GM18861 (cell line): ENCODE data around the gene MCAT.

ENCODE experiments used
- ATAC-seq: cut with Tn5 transposase; IDR thresholded peaks from one replicate; pipeline ENCODE4 v1.9.1; 2021; ENCODE audit not compliant: unreplicated experiment

MCAT gene

GRCh38 chr22:43173566-43173965 lies 30.4 kb upstream of the MCAT start:
- ATAC-seq = no peak

GRCh38 chr22:43172191-43172590 lies 29.0 kb upstream of the MCAT start:
- no peak for ATAC-seq

GRCh38 chr22:43171607-43172006 lies 28.4 kb upstream of the MCAT start:
- no peak for ATAC-seq

GRCh38 chr22:43171019-43171491 lies 27.9 kb upstream of the MCAT start:
- no peak for ATAC-seq

- ATAC-seq = no peak
Measured at GRCh38 chr22:43170131-43170480, 26.9 kb upstream of the MCAT start.

GRCh38 chr22:43169310-43170130 lies 26.3 kb upstream of the MCAT start:
- no peak for ATAC-seq

GRCh38 chr22:43168471-43169309 lies 25.5 kb upstream of the MCAT start:
- no peak for ATAC-seq

GRCh38 chr22:43167001-43167589 lies 23.9 kb upstream of the MCAT start:
- no peak for ATAC-seq

GRCh38 chr22:43166132-43166930 lies 23.1 kb upstream of the MCAT start:
- ATAC-seq = no peak

- ATAC-seq = no peak
Measured at GRCh38 chr22:43164636-43165035, 21.4 kb upstream of the MCAT start.

- ATAC-seq = no peak
Measured at GRCh38 chr22:43163241-43163795, 20.1 kb upstream of the MCAT start.

- ATAC-seq = no peak
Measured at GRCh38 chr22:43162412-43163150, 19.4 kb upstream of the MCAT start.

- ATAC-seq = no peak
Measured at GRCh38 chr22:43160497-43161126, 17.4 kb upstream of the MCAT start.

- ATAC-seq = no peak
Measured at GRCh38 chr22:43159484-43160178, 16.4 kb upstream of the MCAT start.

- ATAC-seq = no peak
Measured at GRCh38 chr22:43158778-43159483, 15.7 kb upstream of the MCAT start.

GRCh38 chr22:43157874-43158546 lies 14.8 kb upstream of the MCAT start:
- no peak for ATAC-seq

- no peak for ATAC-seq
Measured at GRCh38 chr22:43156413-43156812, 13.2 kb upstream of the MCAT start.

GRCh38 chr22:43155789-43156188 lies 12.6 kb upstream of the MCAT start:
- no peak for ATAC-seq
